Astrocyte of the hippocampus (primary cell): Measurements from ENCODE around the gene CDC73.
A peak's percentile ranks its signal among the peaks of the same experiment; 100 is the strongest.
"Not testable (repeated sequence)": the region's sequence is repeated elsewhere in the genome, so short reads cannot be mapped to it uniquely, and the experiment has no call there.

Experiments used
- DNase-seq: peaks from one replicate; pipeline ENCODE4 v3.0.0; 2011; ENCODE audit warnings: low read depth, low spot score

The CDC73 gene

GRCh38 chr1:193229136-193229535 lies 107.3 kb downstream of the CDC73 start:
- DNase-seq = no peak

- not testable (repeated sequence) for DNase-seq
Observed at GRCh38 chr1:193231146-193231545, 109.3 kb downstream of the CDC73 start.

GRCh38 chr1:193234530-193234929 lies 112.7 kb downstream of the CDC73 start:
- no peak for DNase-seq

GRCh38 chr1:193237381-193237978 lies 115.6 kb downstream of the CDC73 start:
- DNase-seq = no peak

GRCh38 chr1:193240609-193241008 lies 118.8 kb downstream of the CDC73 start:
- DNase-seq = no peak

GRCh38 chr1:193241132-193241827 lies 119.4 kb downstream of the CDC73 start:
- DNase-seq = no peak

- no peak for DNase-seq
Observed at GRCh38 chr1:193242000-193242399, 120.2 kb downstream of the CDC73 start.

GRCh38 chr1:193249187-193249586 lies 127.4 kb downstream of the CDC73 start:
- no peak for DNase-seq

GRCh38 chr1:193251950-193252349 lies 130.1 kb downstream of the CDC73 start:
- no peak for DNase-seq

- no peak for DNase-seq
Observed at GRCh38 chr1:193256019-193256418, 134.2 kb downstream of the CDC73 start.

- DNase-seq = no peak
Observed at GRCh38 chr1:193259636-193260035, 137.8 kb downstream of the CDC73 start.

GRCh38 chr1:193260056-193260745 lies 138.4 kb downstream of the CDC73 start:
- no peak for DNase-seq

GRCh38 chr1:193260896-193261295 lies 139.1 kb downstream of the CDC73 start:
- no peak for DNase-seq

- no peak for DNase-seq
Observed at GRCh38 chr1:193262661-193263060, 140.8 kb downstream of the CDC73 start.

GRCh38 chr1:193264313-193265065 lies 142.7 kb downstream of the CDC73 start:
- peak; percentile 39 for DNase-seq

- DNase-seq = no peak
Observed at GRCh38 chr1:193265716-193266115, 143.9 kb downstream of the CDC73 start.

- not testable (repeated sequence) for DNase-seq
Observed at GRCh38 chr1:193266794-193267193, 145.0 kb downstream of the CDC73 start.

- DNase-seq = peak; percentile 84
Observed at GRCh38 chr1:193270996-193271395, 149.2 kb downstream of the CDC73 start.

- no peak for DNase-seq
Observed at GRCh38 chr1:193275773-193276172, 153.9 kb downstream of the CDC73 start.

- no peak for DNase-seq
Observed at GRCh38 chr1:193278968-193279367, 157.1 kb downstream of the CDC73 start.

GRCh38 chr1:193281894-193282293 lies 160.1 kb downstream of the CDC73 start:
- DNase-seq = no peak

GRCh38 chr1:193283016-193283415 lies 161.2 kb downstream of the CDC73 start:
- peak; percentile 53 for DNase-seq
